CD4-positive, alpha-beta T cell treated with Interleukin-6 at 100 ng/mL for 8 hours (primary cell): Measurements from ENCODE around the gene ZBTB12.
"Not testable (repeated sequence)": the region's sequence is repeated elsewhere in the genome, so short reads cannot be mapped to it uniquely, and the experiment has no call there.

Experiments used
- DNase-seq: peaks from one replicate; pipeline ENCODE4 v3.0.0-alpha.2; 2020; ENCODE audit warnings: mixed read lengths, low spot score

The ZBTB12 gene

DNA sequence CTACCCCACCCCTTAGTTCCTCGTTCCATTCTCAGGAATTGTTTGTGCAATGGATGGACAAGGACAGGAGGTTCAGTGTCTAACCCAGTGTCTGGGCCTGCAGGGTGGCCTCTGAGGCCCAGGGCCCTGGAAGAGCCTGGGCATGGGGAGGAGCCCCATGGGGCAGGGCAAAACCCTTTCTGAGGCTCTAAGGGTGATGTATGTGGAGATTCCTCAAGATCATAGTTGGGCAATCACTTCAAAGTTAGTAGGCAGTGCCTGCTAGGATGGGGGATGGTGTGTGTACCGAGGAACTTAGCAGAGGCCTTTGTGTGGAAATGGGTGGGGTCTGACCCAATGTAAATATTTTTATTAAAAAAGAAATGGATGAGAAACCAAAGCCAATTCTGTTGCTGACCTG, 18.9 kb upstream of the ZBTB12 start:
- DNase-seq, result no peak

GRCh38 chr6:31919624-31920303, 17.9 kb upstream of the ZBTB12 start:
- no peak for DNase-seq

GRCh38 chr6:31918069-31918720, 16.3 kb upstream of the ZBTB12 start:
- DNase-seq, result no peak

DNA sequence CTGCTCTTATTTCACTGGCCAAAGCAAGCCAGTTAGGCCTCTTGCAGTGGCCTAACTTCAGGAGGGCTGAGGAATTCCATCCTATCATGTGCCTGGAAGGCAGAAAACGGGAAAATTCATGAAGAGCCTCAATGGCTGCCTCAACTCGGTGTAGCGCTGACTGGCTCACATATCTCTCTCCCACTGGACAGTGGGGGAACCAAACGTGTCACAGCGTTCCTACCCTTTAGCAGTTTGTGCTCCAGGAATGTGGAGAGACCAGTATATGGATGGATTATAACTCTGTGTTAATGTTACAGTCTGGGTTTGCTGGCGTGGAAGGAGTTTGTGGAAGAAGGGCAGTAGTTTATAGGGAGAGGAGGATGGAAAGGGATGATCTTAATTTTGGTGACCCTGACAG, 13.9 kb upstream of the ZBTB12 start:
- DNase-seq, result no peak

DNA sequence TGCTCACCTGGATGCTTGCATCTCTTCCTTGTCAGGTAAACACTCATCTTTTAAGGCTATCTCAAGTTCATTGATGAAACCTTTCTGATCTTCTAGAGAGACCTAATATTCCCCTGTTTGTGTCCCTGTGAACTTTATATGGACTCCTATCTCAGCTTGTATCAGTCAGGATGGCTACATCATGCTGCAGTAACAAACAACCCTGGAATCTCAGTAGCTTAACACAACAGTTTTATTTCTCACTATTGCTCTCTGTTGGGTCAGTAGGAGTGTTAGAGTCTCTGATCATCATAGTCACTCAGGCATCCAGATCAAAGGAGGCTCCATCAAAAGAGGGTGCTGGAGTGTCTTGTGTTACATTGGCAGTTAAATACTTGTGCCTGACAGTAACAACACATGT, 13.5 kb upstream of the ZBTB12 start:
- DNase-seq, result no peak

DNA sequence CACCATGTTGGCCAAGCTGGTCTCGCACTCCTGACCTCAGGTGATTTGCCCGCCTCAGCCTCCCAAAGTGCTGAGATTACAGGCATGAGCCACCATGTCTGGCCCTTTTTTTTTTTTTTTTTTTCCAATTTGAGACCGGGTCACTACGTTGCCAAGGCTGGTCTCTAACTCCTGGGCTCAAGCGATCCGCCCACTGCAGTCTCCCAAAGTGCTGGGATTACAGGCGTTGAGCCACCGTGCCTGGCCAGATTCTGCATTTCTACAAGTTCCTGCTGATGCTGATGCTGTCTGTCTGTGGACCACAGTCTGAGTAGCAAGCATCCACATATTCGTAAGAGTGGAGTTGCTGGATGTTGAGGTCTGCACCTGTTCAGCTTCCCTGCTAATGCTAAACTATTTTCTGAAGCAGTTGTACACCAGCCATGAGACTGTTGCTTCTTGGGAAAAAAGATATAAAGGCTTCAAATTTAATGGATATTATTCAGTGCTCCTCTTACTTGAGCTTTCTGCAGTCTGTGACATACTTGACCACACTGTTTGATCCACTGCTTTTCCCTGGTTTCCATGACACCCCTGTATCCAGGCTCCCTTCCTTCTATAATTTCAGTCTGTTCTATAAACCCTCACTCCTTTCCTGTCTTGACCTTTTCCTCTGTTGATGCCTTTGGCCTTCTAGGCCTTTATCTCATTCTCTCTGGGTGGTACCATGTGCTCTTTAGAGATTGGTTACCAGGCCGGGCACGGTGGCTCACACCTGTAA, 10.1 kb upstream of the ZBTB12 start:
- no peak for DNase-seq

GRCh38 chr6:31909298-31909697, 7.4 kb upstream of the ZBTB12 start:
- DNase-seq, result not testable (repeated sequence)

DNA sequence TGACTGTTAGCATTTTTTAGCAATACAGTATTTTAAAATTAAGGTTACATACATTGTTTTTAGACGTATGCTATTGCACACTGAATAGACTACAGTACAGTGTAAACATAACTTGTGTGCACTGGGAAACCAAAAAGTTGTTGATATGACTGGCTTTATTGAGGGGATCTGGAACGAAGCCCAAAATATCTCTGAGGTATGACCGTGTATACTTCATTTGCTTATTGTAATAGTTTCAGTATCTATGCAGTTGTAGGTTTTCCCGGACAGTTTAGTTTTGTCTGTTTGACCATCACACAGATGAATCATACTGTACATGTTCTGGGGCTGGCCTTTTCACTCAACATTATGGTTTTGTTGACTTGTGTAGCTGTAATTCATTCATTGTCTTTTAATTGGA, 6.9 kb upstream of the ZBTB12 start:
- no peak for DNase-seq

DNA sequence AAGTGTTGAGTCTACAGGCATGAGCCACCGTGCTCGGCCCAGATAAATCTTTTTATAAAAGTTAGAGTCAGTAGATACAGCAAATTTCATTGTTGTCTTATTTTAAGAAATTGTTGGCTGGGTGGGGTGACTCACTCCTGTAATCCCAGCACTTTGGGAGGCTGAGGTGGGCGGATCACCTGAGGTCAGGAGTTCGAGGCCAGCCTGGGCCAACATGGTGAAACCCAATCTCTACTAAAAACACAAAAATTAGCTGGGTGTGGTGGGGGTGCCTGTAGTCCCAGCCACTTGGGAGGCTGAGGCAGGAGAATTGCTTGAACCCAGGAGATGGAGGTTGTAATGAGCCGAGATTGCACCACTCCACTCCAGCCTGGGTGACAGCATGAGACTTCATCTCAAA, 6.4 kb upstream of the ZBTB12 start:
- DNase-seq, result not testable (repeated sequence)

GRCh38 chr6:31907158-31907813, 5.4 kb upstream of the ZBTB12 start:
- no peak for DNase-seq

DNA sequence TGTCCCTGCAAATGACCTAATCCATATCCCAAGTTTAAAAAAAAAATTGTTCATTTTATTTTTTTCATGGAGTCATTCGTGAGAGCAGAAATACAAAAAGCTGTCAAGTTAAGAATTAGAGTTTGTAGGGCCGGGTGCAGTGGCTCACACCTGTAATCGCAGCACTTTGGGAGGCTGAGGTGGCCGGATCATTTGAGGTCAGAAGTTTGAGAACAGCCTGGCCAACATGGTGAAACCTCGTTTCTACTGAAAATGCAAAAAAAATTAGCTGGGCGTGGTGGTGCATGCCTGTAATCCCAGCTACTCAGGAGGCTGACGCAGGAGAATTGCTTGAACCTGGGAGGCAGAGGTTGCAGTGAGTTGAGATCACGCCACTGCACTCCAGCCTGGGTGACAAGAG, 4.8 kb upstream of the ZBTB12 start:
- DNase-seq, result not testable (repeated sequence)

DNA sequence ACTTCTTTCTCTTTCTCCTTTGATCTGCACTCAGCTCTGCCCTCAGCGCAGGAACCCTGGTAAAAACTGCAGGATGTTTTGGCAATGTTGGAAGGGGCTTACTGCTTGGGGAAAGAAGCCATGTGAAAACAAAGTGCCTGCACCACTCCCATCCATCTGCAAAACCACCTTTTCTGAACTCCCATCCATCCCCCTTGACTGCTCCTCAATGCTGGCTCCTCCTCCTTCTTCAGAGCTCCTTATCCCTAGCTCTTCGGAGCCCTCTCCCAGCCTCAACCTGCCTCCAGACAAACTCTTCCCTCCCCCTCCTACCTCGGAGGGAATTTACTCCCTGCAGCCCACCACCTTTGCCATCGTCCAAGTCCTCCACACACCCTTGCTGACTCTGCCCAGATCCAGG, 4.2 kb upstream of the ZBTB12 start:
- DNase-seq, result no peak

GRCh38 chr6:31905041-31905440, 3.2 kb upstream of the ZBTB12 start:
- no peak for DNase-seq

DNA sequence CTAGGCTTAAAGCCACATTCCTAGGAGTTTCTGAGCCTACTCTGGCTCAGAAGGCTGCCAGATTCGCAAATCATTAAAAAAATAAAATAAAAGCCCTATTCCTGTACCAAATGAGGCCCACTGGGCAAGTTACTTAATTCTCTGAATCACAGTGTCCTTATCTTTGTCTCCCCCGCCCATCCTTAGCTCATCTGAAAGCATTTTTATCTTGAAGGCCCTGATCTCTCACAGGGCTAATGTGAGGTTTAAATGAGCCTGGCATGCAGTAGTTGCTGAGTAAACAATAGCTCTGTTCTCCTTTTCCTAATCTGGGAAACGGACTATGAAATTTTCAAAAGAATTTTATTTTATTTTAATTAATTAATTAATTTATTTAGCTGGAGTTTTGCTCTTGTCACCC, 2.1 kb upstream of the ZBTB12 start:
- no peak for DNase-seq

GRCh38 chr6:31901415-31901952, 402 bp downstream of the ZBTB12 start:
- peak; percentile 68 for DNase-seq

DNA sequence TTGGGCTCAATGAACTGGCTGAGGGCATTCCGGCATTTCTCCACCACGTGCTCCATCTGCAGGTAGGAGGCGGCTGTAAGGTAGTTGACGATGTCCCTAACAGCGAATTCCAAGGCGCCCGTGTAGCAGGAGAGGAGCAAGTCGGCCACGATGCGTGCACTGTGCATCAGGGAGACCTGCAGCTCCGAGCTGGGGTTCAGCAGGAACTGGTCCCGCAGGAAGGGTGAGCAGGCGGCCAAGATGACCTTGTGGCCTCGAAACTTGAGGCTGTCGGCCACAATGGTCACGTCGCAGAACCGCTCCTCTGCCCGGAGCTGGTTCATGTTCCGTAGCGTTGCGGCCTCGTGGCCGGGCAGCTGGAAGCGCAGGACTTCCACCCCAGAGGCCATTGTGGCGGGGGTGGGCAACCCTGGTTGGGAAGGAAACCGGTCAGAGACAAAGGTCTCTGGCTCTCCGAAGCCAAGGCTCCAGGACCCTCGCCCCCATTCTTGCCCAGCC, 920 bp downstream of the ZBTB12 start:
- no peak for DNase-seq

GRCh38 chr6:31899882-31900722, 1.8 kb downstream of the ZBTB12 start:
- no peak for DNase-seq

- DNase-seq, result no peak
Measured at GRCh38 chr6:31899215-31899614, 2.7 kb downstream of the ZBTB12 start.

DNA sequence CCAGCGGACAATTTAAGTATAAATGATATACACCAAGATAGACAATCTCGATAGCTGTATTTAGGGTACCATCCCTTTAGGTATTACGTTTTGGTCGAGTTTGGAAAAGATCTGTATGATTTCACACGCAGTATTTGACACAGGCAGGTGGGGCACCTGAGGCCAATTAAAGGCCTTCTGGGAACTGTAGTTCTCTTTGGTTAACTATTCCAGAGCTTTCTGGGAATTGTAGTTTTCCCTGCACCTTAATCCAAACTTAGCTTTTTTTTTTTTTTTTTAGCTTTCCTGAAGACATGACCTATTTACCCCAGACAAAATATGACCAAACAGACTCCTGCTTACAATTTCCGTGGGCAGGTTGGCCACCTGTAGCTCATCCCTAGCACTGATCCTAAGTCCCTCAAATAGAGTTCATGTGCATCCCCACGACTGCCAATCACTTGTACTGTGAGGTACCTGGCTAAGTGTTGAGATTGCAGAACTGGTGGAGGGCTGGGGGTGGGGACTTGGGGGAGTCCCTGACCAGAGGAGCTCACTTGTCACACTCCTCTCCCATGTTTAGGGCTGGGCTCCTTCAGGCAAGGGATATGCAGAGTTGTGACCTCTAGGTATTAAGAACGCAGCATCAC, 3.4 kb downstream of the ZBTB12 start:
- peak; percentile 55 for DNase-seq

DNA sequence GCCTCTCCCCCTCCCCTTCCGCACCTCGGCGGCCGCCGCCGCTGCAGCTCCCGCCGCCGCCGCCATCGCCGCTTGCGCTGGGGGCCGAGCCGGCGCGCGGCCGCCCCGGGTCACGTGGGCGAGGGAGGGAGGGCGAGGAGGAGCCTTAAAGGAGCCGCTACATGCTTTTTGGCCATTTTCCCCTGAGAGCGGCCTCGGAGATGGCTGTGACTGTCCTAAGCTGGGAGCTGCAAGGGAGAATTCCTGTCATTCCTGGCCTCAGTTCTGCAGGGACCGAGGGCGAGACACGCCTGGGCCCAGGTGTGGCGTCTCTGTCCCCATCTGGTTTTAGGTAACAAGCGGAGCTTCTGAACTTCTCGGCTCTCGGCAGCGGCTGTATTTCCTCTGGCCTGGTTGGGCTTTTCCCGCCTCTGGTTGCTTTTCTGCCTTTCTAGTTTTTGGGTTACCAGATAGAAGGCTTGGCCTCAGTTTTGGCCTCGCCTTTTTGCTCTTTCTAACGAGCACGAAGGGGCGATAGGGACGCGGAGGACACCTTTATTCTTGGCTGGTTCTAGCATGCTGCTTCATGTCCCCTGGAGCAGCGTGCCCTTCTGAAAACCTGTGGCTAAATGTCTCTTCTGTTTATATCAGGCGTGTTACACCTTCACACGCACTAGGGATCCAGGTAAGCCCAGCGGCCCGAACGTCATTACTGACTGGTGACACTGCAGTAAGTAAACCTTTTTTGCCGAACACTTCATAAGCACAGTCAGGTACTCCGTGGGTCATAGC, 4.1 kb downstream of the ZBTB12 start, which contains the start of gene EHMT2:
Gene EHMT2 (minus strand): TSS at position 87 of the 771 bp plus-strand sequence. CDS start 21 bp downstream, at position 66.
- peak; percentile 82 for DNase-seq
